SK-N-SH treated with all-trans-retinoic acid at 6 μM for 48 hours (cell line): ENCODE data around the gene FDXR.

Experiments used
- ARNTL ChIP-seq: fragments of 450-650 bp; formaldehyde crosslinking; IDR thresholded peaks from 2 replicates; pipeline ENCODE4 v1.5.0; 2020; ENCODE audit warnings: low read depth, mild to moderate bottlenecking, moderate library complexity, borderline replicate concordance
- CREB5 ChIP-seq: fragments of 250-450 bp; sonication (Bioruptor Pico); IDR thresholded peaks from 2 replicates; pipeline ENCODE4 v1.5.1; 2020; ENCODE audit warnings: low read depth, mild to moderate bottlenecking, moderate library complexity
- PATZ1 ChIP-seq: fragments of 250-450 bp; sonication (Bioruptor Pico); IDR thresholded peaks from 2 replicates; pipeline ENCODE4 v1.8.0; 2020; ENCODE audit warnings: mild to moderate bottlenecking, moderate library complexity, borderline replicate concordance
- POU6F1 ChIP-seq: fragments of 250-450 bp; sonication (Bioruptor Pico); IDR thresholded peaks from 2 replicates; pipeline ENCODE4 v1.8.0; 2021; ENCODE audit warnings: low read depth, mild to moderate bottlenecking, moderate library complexity, borderline replicate concordance
- TOX ChIP-seq: fragments of 250-450 bp; sonication (Bioruptor Pico); IDR thresholded peaks from 2 replicates; pipeline ENCODE4 v1.8.0; 2021; ENCODE audit warnings: mild to moderate bottlenecking, moderate library complexity, borderline replicate concordance
- ZC3H10 ChIP-seq: fragments of 250-450 bp; sonication (Bioruptor Pico); IDR thresholded peaks from 2 replicates; pipeline ENCODE4 v1.5.1; 2021; ENCODE audit warnings: mild to moderate bottlenecking, moderate library complexity
- ZFP3 ChIP-seq: fragments of 250-450 bp; sonication (Bioruptor Pico); IDR thresholded peaks from 2 replicates; pipeline ENCODE4 v1.5.0; 2020; ENCODE audit warnings: mild to moderate bottlenecking, moderate library complexity
- ZNF565 ChIP-seq: fragments of 450-650 bp; formaldehyde crosslinking; conservative IDR thresholded peaks from 2 replicates; pipeline ENCODE4 v1.5.0; 2020; ENCODE audit warnings: low read depth, mild to moderate bottlenecking, moderate library complexity
- ZNF8 ChIP-seq: fragments of 450-650 bp; formaldehyde crosslinking; IDR thresholded peaks from 2 replicates; pipeline ENCODE4 v1.5.0; 2020; ENCODE audit warnings: mild to moderate bottlenecking, moderate library complexity

GRCh38 chr17:74861662-74862107, 11.1 kb downstream of the FDXR start:
- TF ChIP-seq POU6F1 (CRISPR knock-in tag), result no peak
- TF ChIP-seq PATZ1 (CRISPR knock-in tag), result no peak
- no peak for TF ChIP-seq CREB5
- TF ChIP-seq ZFP3 (CRISPR knock-in tag), result no peak
- no peak for TF ChIP-seq ZC3H10
- no peak for TF ChIP-seq TOX
- TF ChIP-seq ZNF8, result no peak
- TF ChIP-seq ZNF565 (CRISPR knock-in tag), result no peak
- TF ChIP-seq ARNTL (CRISPR knock-in tag), result no peak
